GM12878 (cell line): Measurements from ENCODE around the gene TM7SF2.

Experiments used
- BRCA1 ChIP-seq: IDR thresholded peaks from 2 replicates; pipeline ENCODE4 v1.6.1; 2011; ENCODE audit warnings: low read depth, low read length, improper control_type of control experiment
- CTCF ChIP-seq, 3 experiments: IDR thresholded peaks in 2 of 3; conservative IDR thresholded peaks in 1 of 3; 2 replicates each; pipeline ENCODE4 v1.5.1; 2011; ENCODE audit warnings: low read depth in 3 of 3, low read length in 3 of 3, mild to moderate bottlenecking in 3 of 3, control low read depth in 2 of 3, moderate library complexity in 2 of 3, inconsistent platforms in 1 of 3, mixed read lengths in 1 of 3; ENCODE audit not compliant: control insufficient read depth in 2 of 3, insufficient read depth in 1 of 3; ENCODE audit errors: extremely low read depth in 1 of 3
- ELK1 ChIP-seq: IDR thresholded peaks from 2 replicates; pipeline ENCODE4 v1.6.1; 2012; ENCODE audit warnings: low read depth, low read length, improper control_type of control experiment
- MAX ChIP-seq: IDR thresholded peaks from 2 replicates; pipeline ENCODE4 v1.6.1; 2012; ENCODE audit warnings: low read depth, low read length, improper control_type of control experiment
- NFYB ChIP-seq: IDR thresholded peaks from 2 replicates; pipeline ENCODE4 v1.6.1; 2011; ENCODE audit warnings: low read depth, mild to moderate bottlenecking, low read length, improper control_type of control experiment, moderate library complexity; ENCODE audit not compliant: insufficient read depth
- PBX3 ChIP-seq: IDR thresholded peaks from 2 replicates; pipeline ENCODE4 v1.6.1; 2011; ENCODE audit warnings: mild to moderate bottlenecking, low read depth, low read length, moderate library complexity; ENCODE audit not compliant: insufficient replicate concordance
- SMC3 ChIP-seq: IDR thresholded peaks from 2 replicates; pipeline ENCODE4 v1.6.1; 2011; ENCODE audit warnings: low read length, improper control_type of control experiment, borderline replicate concordance

GRCh38 chr11:65124480-65125196 lies 13.0 kb downstream of the TM7SF2 start:
- TF ChIP-seq CTCF (IDR thresholded peaks at IDR 0.05 in 2 of 3, conservative IDR thresholded peaks at IDR 0.05 in 1 of 3; ENCODE audit: control insufficient read depth in 2 of 3, extremely low read depth in 1 of 3, insufficient read depth in 1 of 3, low read depth in 3 of 3, low read length in 3 of 3) (no peak), PBX3 (no peak), ELK1 (no peak), BRCA1 (no peak), SMC3 (no peak), NFYB (no peak), MAX (no peak)
